WTC11 (cell line): ENCODE results near the gene ECT2. TPM values are rescaled to one million over a fixed set of nuclear protein-coding genes. Genes with fewer than 3 reads are reported as not detected.

Experiments used
- ATAC-seq: fragments of 200-7000 bp; cut with Tn5 transposase; 2 replicates; pipeline ENCODE4 v1.10.0; 2021; ENCODE audit warnings: mild to moderate bottlenecking, moderate library complexity
- CTCF ChIA-PET: fragments of 300-600 bp; sonication (Branson Sonifier 250); formaldehyde crosslinking; loops from one replicate; lab custom pipeline; 2021; ENCODE audit warnings: antibody characterized with exemption; lab: Charles Lee
- POLR2A ChIA-PET: fragments of 350-600 bp; sonication (Branson Sonifier 250); formaldehyde crosslinking; loops from one replicate; lab custom pipeline; 2021; ENCODE audit warnings: antibody characterized with exemption; lab: Charles Lee
- DNase-seq: peaks from one replicate; pipeline ENCODE4 v3.0.0; 2021; ENCODE audit warnings: low spot score
- H3K27ac Mint-ChIP-seq: 2 replicates; pipeline ENCODE4 v1.8.0; 2021; ENCODE audit warnings: mixed read lengths
- H3K27me3 Mint-ChIP-seq: 2 replicates; pipeline ENCODE4 v1.8.0; 2021; ENCODE audit warnings: low read depth, mild to moderate bottlenecking, moderate library complexity, mixed read lengths
- H3K36me3 Mint-ChIP-seq: 2 replicates; pipeline ENCODE4 v1.8.0; 2021; ENCODE audit warnings: mixed read lengths
- H3K4me1 Mint-ChIP-seq: 2 replicates; pipeline ENCODE4 v1.8.0; 2022; ENCODE audit warnings: mixed read lengths
- H3K4me3 Mint-ChIP-seq: 2 replicates; pipeline ENCODE4 v1.8.0; 2021; ENCODE audit warnings: mild to moderate bottlenecking, moderate library complexity, mixed read lengths
- H3K9me3 Mint-ChIP-seq: 2 replicates; pipeline ENCODE4 v1.8.0; 2021; ENCODE audit warnings: mixed read lengths
- ATF1 ChIP-seq: sonication (generic); formaldehyde crosslinking; IDR thresholded peaks from 2 replicates; pipeline ENCODE4 v1.8.1; 2023; ENCODE audit warnings: mild to moderate bottlenecking, moderate library complexity, missing genetic modification reagents
- FOXJ3 ChIP-seq: sonication (generic); formaldehyde crosslinking; IDR thresholded peaks from 2 replicates; pipeline ENCODE4 v1.9.0; 2021; ENCODE audit warnings: missing genetic modification reagents, mild to moderate bottlenecking, borderline replicate concordance
- PRRX2 ChIP-seq: fragments of 250-450 bp; sonication (Bioruptor Pico); IDR thresholded peaks from 2 replicates; pipeline ENCODE4 v1.8.0; 2021; ENCODE audit warnings: mild to moderate bottlenecking
- RORB ChIP-seq: fragments of 250-450 bp; sonication (Bioruptor Pico); IDR thresholded peaks from 2 replicates; pipeline ENCODE4 v1.9.0; 2021; ENCODE audit warnings: mild to moderate bottlenecking
- SOX15 ChIP-seq: fragments of 250-450 bp; sonication (Bioruptor Pico); IDR thresholded peaks from 2 replicates; pipeline ENCODE4 v1.9.0; 2021; ENCODE audit warnings: mild to moderate bottlenecking
- TCF7 ChIP-seq: sonication (generic); formaldehyde crosslinking; IDR thresholded peaks from 2 replicates; pipeline ENCODE4 v1.8.0; 2022; ENCODE audit warnings: mild to moderate bottlenecking, low read depth, missing genetic modification reagents, moderate library complexity
- ZNF671 ChIP-seq: fragments of 250-450 bp; sonication (Bioruptor Pico); IDR thresholded peaks from 2 replicates; pipeline ENCODE4 v1.8.0; 2021; ENCODE audit warnings: mild to moderate bottlenecking
- total RNA-seq: library from RNA; stranded (reverse); gene quantifications from 3 replicates; pipeline ENCODE4 v1.2.3, GENCODE V29; 2021
- TF ChIP-seq, protein P1 (sequence below): sonication (generic); formaldehyde crosslinking; IDR thresholded peaks from 2 replicates; pipeline ENCODE4 v1.8.1; 2023; ENCODE audit warnings: mild to moderate bottlenecking, missing genetic modification reagents, borderline replicate concordance
- TF ChIP-seq, protein P2 (sequence below): sonication (generic); formaldehyde crosslinking; IDR thresholded peaks from 2 replicates; pipeline ENCODE4 v1.8.0; 2023; ENCODE audit warnings: mild to moderate bottlenecking, missing genetic modification reagents

Gene ECT2
- total RNA-seq, 1 experiment from 2014 or later, result 97.7 TPM

DNA sequence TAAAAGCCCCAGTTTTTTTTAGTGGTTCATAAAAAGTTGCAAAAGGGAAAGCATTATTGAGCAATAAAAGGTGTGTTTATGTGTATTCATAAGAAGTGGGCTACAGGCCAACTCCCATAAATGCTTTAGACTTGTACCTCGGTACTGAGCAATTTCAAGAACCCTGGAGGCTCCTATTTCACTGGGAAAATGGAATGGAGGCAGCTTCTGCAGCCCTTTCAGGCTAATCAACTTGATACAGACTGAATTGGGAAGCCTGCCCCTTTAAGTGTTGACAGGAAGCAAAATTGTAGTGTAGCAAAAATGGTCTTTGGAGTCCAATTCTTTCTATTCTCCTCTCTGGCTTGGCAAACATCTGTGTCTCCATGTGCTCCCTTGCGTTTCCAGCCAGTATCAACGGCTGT is 118.8 kb downstream of the ECT2 start (continued):
- TF ChIP-seq, protein P1, sequence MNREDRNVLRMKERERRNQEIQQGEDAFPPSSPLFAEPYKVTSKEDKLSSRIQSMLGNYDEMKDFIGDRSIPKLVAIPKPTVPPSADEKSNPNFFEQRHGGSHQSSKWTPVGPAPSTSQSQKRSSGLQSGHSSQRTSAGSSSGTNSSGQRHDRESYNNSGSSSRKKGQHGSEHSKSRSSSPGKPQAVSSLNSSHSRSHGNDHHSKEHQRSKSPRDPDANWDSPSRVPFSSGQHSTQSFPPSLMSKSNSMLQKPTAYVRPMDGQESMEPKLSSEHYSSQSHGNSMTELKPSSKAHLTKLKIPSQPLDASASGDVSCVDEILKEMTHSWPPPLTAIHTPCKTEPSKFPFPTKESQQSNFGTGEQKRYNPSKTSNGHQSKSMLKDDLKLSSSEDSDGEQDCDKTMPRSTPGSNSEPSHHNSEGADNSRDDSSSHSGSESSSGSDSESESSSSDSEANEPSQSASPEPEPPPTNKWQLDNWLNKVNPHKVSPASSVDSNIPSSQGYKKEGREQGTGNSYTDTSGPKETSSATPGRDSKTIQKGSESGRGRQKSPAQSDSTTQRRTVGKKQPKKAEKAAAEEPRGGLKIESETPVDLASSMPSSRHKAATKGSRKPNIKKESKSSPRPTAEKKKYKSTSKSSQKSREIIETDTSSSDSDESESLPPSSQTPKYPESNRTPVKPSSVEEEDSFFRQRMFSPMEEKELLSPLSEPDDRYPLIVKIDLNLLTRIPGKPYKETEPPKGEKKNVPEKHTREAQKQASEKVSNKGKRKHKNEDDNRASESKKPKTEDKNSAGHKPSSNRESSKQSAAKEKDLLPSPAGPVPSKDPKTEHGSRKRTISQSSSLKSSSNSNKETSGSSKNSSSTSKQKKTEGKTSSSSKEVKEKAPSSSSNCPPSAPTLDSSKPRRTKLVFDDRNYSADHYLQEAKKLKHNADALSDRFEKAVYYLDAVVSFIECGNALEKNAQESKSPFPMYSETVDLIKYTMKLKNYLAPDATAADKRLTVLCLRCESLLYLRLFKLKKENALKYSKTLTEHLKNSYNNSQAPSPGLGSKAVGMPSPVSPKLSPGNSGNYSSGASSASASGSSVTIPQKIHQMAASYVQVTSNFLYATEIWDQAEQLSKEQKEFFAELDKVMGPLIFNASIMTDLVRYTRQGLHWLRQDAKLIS (CRISPR knock-in tag), result no peak
- TF ChIP-seq ZNF671, result no peak
- no peak for TF ChIP-seq PRRX2 (CRISPR knock-in tag)
- TF ChIP-seq RORB (CRISPR knock-in tag), result no peak
- no peak for TF ChIP-seq FOXJ3 (CRISPR knock-in tag)
- TF ChIP-seq TCF7 (CRISPR knock-in tag), result no peak
- TF ChIP-seq, protein P2, sequence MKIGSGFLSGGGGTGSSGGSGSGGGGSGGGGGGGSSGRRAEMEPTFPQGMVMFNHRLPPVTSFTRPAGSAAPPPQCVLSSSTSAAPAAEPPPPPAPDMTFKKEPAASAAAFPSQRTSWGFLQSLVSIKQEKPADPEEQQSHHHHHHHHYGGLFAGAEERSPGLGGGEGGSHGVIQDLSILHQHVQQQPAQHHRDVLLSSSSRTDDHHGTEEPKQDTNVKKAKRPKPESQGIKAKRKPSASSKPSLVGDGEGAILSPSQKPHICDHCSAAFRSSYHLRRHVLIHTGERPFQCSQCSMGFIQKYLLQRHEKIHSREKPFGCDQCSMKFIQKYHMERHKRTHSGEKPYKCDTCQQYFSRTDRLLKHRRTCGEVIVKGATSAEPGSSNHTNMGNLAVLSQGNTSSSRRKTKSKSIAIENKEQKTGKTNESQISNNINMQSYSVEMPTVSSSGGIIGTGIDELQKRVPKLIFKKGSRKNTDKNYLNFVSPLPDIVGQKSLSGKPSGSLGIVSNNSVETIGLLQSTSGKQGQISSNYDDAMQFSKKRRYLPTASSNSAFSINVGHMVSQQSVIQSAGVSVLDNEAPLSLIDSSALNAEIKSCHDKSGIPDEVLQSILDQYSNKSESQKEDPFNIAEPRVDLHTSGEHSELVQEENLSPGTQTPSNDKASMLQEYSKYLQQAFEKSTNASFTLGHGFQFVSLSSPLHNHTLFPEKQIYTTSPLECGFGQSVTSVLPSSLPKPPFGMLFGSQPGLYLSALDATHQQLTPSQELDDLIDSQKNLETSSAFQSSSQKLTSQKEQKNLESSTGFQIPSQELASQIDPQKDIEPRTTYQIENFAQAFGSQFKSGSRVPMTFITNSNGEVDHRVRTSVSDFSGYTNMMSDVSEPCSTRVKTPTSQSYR (CRISPR knock-in tag), result no peak

DNA sequence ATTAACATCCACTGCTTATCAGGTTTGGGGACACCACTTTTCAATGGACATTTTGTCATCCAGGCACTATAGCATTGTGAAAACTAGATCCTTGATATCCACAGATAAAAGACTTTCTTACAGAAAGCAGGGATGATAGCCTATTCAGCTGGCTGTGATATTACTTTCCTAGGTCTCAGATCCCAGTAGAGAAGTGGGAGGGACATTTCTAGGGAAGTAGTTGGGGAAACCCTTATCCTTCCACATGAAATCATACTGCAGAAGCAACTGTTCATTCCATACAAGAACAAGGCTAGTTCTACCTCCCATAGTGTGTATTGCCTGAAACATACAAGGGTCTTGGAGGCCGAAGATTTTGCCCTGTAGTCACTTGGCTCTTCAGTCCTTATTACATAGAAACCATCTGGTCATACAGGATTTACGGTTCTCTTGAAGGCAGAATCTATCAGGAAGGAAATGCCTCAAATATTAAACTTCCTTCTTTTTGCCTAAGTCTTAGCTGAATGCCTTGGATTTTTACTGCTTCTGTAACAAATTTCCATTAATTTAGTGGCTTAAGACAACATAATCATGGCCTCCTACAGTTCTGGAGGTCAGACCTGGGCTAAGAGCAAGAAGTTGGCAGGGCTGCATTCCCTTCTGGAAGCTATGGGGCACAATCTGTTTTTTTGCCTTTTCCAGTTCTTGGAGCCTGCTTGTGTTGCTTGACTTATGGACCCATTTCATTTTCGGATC is 119.4 kb downstream of the ECT2 start:
- POLR2A ChIA-PET, result no interaction called here

More for the DNA sequence above, 119.4 kb downstream of the ECT2 start:
- Mint-ChIP-seq H3K4me1 (peaks cover 14% of the 10 kb centered on the region), H3K27ac (no peak overlapping the region), H3K36me3 (peaks cover 14% of the 10 kb centered on the region), H3K9me3 (peaks cover 19% of the 10 kb centered on the region), H3K4me3 (no peak overlapping the region), H3K27me3 (peaks cover 2% of the 10 kb centered on the region)
- TF ChIP-seq ATF1 (CRISPR knock-in tag) (no peak), SOX15 (CRISPR knock-in tag) (no peak)
- CTCF ChIA-PET, result no interaction called here
- no peak for DNase-seq
- no peak for ATAC-seq

Other genes with a start within 250 kb of the ECT2 start
- 0.22 to 0.39 TPM (median 0.27 TPM) in 3 replicates for gene TNFSF10, start 227.3 kb upstream of the ECT2 start, total RNA-seq
- gene NCEH1, start 39.7 kb upstream of the ECT2 start, total RNA-seq, result 2.6 to 4.5 TPM (median 3.3 TPM) in 3 replicates